ENCODE data around the gene DBNDD2.

Gene DBNDD2

DNA sequence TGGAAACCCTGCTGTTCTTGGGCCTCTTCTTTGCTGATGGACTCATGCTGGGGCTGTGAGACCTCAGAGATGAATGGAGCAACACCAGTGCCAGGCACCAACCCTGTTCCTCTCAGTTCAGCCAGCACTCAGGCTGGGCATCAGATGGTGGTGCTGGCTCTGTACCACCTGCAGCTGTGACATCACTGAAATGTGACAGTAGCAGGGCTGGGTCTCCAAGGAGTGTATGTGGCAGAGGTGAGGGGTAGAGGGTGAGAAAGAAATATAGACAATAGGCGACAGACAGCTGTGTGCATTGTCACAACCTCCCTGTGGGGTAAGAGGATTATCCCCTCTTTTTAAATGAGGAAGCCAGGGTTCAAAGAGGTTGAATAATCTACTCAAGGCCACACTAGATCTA, 29.9 kb upstream of the DBNDD2 start, which contains the start of gene TP53TG5:
TP53TG5 (minus strand) TSS at position 135 of the 400 bp plus-strand sequence; CDS start at position 46, 89 bp downstream.
- no peak for DNase-seq (ENCODE audit: low read depth)

- no peak for DNase-seq (ENCODE audit: low read depth)
Observed at GRCh38 chr20:45387274-45387673, 20.8 kb upstream of the DBNDD2 start.

DNA sequence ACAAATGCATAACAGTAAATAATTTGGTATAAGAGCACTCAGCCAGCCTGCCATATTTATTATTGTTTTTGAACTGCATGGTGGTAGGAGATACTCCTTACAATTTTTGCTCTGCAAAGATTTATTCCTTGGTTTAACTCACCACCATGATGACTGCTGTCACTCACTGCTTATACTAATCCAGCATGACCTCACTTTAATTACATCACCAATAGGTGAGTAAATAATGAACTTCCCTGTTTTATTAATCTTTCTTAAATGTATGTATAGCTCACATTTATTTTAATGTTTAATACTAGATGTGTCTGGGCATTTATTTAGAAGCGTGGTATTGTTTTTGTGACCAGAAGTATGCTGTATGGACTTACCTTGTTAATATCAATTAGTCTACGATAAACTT, 17.2 kb upstream of the DBNDD2 start:
- no peak for DNase-seq (ENCODE audit: low read depth)

DNA sequence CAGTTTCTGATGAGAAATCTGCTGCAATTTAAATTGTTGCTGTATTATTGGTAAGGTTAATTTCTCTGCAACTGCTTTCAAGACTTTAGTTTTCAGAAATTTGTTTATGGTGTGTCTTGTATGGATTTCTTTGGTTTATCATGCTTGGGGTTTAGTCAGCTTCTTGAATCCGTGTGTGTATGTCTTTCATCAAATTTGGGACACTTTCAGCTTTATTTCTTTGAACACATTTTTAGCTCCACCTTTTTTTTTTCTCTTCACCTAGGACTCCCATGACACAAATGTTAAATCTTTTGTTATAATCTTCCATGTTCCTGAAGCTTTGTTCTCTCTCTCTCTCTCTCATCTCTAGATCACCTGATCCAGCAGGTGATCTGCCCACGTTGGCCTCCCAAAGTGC, 16.5 kb upstream of the DBNDD2 start:
- no peak for DNase-seq (ENCODE audit: low read depth)

- no peak for DNase-seq (ENCODE audit: low read depth)
Observed at GRCh38 chr20:45392733-45393132, 15.4 kb upstream of the DBNDD2 start.

GRCh38 chr20:45394221-45395113, 13.6 kb upstream of the DBNDD2 start:
- DNase-seq (ENCODE audit: low read depth), result no peak

- no peak for DNase-seq (ENCODE audit: low read depth)
Observed at GRCh38 chr20:45395114-45395415, 13.0 kb upstream of the DBNDD2 start.

DNA sequence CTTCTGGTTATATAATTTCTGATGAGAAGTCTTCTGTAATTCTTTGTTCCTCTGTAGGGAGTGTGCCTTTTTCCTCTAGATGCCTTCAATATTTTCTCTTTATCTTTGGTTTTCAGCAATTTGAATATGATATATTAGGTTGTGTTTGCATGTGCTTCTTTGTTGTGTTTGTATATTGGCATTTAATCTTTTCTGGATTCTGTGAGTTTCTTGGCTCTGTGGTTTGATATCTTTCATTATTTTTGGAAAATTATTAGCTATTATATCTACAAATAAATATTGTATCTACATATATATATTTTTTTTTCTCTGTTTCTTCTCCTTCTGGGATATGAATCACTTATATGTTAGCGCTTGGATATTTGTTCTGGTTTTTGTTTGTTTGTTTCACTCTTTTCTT, 9.1 kb upstream of the DBNDD2 start:
- no peak for DNase-seq (ENCODE audit: low read depth)

GRCh38 chr20:45400346-45401031, 7.6 kb upstream of the DBNDD2 start:
- DNase-seq (ENCODE audit: low read depth), result no peak

DNA sequence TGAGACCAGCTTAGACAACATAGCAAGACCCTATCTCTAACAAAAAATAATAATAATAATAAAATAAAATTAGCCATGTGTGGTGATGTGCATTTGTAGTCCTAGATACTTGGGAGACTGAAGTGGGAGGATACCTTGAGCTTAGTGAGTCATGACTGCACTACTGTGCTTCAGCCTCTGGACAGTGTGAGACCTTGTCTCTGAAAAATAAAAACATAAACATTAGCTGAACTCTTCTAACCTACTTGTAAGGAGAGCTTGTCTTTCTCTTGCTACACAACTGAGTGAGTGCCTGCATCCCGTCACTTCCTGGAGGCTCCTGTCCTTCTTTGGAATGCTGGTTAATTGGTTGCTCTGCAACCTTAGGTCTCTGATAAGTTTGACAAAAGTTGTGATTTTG, 5.1 kb upstream of the DBNDD2 start:
- no peak for DNase-seq (ENCODE audit: low read depth)

- no peak for DNase-seq (ENCODE audit: low read depth)
Observed at GRCh38 chr20:45404438-45404837, 3.7 kb upstream of the DBNDD2 start.

DNA sequence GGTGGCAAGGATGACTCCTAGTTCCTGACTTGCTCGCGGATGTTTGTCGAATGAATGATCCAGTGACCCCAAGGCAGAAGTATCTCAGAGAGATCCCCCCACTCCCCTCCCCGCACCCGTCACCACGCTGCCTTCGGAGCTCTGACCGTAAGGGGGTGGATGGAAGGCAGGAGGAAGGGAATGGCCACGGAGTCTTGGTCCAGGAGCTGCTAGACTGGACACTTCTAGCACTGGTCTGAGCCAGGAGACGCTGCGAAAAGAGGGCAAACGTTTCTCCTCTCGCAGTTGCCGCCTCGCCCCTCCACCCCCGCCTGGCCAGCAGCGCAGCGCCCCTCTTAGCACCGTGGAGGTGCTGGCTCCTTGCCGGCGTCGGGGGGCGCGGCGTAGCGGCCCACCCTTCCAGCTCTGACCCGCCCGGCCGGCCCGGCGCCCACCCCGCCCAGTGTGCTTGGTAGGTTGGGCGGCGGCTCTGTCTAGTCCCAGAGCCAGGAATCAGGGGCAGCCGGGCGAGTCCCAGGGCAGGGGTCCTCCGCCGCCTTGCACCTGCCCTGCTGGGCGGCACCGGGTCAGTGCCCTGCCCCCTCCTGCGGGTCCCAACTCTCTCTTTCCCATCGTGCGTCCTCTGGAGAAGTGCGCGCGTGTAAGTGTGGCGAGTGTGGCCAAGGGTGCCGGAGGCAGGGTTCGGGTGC, 2.4 kb upstream of the DBNDD2 start:
- no peak for DNase-seq (ENCODE audit: low read depth)

- DNase-seq (ENCODE audit: low read depth), result no peak
Observed at GRCh38 chr20:45406260-45407066, 1.6 kb upstream of the DBNDD2 start.

DNA sequence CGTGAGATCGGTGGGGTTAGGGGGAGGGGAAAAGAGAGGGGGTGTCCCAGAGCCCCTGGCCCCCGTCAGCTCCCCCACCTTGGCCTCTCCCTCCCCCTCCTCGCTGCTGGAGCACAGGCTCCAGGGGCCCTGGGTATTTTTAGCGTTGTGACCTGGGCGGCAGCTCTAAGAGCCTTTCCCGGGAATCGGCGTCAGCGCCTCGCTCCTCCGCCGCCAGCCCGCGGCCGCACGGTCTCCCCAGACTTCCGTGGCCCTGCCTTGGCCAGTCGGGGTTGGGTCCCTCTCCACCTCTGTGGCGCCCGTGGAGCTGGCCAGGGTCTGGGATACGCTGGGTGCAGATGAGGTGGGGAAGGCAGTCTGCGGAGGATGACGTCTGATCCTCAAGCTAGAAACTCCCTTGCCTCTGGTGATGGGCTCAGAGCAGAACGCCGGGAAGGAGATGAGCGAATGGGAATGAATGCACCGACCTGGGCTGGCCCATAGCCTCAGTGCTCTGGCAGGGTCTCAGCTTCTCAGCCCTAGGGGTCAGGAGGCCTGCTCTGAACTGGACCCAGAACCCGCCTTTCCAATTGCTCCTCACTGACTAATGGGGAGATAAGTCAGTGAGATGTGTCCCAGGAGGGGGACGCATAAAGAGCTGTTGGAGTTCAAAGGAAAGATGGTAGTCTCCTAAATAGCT, 883 bp upstream of the DBNDD2 start:
- no peak for DNase-seq (ENCODE audit: low read depth)

DNA sequence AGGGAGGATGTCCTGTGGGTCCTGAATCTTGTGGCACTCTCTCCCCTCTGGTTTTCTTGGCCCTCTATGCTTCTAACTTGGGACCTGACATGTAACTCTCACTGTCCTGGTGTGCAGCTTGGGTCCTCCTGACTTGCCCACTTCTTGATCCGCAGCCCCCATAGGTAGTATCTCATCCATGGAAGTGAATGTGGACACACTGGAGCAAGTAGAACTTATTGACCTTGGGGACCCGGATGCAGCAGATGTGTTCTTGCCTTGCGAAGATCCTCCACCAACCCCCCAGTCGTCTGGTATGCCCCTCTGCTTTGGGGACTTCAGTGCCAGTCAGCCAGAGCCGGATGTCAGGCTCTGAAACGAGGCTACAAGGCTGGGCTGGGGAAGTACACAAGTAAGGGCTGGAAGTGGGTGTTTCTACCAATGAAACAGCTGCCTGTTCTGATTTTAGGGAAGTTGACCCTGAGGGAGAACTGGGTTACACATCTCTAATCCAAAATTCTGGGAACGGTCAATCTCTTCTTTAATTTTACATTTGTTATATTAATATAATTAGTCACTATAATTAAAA, 641 bp downstream of the DBNDD2 start:
- DNase-seq (ENCODE audit: low read depth), result no peak

DNA sequence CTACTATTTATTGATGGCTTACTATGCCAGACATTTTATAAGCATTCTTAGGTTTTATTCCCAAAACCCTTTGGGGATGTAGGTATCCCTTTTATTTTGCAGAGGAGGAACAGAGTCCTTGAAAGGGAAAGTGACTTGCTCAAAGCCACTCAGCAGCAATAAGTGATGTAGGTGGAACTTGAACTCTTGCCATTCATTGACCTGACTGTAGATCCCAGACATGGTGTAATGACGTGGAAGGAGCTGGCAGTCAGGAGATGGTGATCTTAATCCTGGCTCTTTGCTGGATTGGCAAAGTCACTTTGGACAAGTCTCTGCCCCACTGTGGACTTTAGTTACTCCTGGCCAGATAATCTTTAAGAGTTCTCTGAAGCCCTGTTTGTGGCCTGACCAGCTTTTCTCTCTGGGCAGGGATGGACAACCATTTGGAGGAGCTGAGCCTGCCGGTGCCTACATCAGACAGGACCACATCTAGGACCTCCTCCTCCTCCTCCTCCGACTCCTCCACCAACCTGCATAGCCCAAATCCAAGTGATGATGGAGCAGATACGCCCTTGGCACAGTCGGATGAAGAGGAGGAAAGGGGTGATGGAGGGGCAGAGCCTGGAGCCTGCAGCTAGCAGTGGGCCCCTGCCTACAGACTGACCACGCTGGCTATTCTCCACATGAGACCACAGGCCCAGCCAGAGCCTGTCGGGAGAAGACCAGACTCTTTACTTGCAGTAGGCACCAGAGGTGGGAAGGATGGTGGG, 1.6 kb downstream of the DBNDD2 start:
- DNase-seq (ENCODE audit: low read depth), result no peak

DNA sequence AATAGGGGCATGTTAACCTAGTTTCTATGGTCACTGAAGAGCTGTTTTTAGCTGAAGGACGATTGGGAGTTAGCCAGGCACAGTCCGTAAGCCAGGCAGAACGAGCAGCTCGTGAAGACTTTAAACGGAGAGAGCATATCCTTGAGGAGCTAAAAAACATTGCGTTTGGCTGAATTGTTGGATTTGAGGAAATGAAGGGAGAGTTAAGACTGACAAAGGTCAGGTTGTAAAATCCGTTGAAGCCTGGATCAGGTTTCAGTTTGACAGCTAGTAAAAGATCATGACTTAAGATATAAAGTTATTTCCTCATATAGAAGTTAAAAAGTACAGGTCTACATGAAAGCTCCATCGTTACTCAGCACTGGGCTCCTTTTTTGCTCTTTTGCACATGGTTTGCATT, 2.8 kb downstream of the DBNDD2 start:
- DNase-seq (ENCODE audit: low read depth), result no peak

DNA sequence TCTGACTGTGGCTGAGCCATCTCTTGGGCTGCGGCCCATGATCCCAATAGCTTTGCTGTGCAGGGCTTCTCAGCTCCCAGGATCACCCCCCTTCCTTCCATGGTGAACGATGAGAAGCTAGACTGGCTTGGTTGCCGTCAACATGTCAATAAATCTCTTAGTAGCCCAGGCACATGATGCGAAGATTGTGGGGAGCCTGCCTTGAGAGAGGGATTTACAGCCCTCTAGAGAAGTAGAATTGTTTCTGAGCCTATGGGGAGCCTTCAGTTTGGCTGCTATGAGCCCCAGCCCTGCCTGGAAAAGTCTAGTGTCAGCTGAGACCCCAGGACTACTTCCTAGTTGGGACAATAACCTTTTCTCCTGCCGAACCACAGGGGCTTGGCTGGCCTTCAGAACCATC, 4.6 kb downstream of the DBNDD2 start:
- DNase-seq (ENCODE audit: low read depth), result no peak

DNA sequence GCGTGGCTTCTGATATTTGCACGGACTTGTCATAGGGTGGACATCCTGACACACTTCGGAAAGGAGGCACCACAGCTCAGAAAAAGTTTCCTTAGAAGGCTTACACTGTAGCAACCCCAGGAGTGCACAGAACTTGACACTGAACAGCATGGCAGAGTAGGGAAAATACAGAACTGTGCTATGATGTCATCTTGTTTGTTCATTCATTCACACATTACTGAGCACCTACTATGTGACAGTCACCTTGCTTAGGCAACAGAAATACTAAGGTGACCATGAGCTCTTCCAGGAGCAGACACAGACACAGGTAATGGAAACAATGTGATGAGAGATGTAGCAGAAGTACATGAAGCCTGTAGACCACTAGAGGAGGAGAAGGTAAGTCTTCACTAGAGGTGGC, 5.4 kb downstream of the DBNDD2 start:
- DNase-seq (ENCODE audit: low read depth), result no peak

GRCh38 chr20:45415822-45416637, 7.9 kb downstream of the DBNDD2 start, which contains the start of gene PIGT:
Gene PIGT, plus strand, starts transcription at chr20:45416141. Its CDS starts 16 bp downstream, at chr20:45416157.
- DNase-seq (ENCODE audit: low read depth), result peak; percentile 89
